Measurements from ENCODE around the gene SPEN. TPM values are rescaled to one million over a fixed set of nuclear protein-coding genes. Genes with fewer than 3 reads are reported as not detected.
A peak's percentile ranks its signal among the peaks of the same experiment; 100 is the strongest.

SPEN gene
- total and polyA plus RNA-seq, 9 of the 15 experiments (the other 6 are each of a cell fraction or from before 2014, with no cell fraction given): 5.7 to 87.5 (median 27.2) TPM

DNA sequence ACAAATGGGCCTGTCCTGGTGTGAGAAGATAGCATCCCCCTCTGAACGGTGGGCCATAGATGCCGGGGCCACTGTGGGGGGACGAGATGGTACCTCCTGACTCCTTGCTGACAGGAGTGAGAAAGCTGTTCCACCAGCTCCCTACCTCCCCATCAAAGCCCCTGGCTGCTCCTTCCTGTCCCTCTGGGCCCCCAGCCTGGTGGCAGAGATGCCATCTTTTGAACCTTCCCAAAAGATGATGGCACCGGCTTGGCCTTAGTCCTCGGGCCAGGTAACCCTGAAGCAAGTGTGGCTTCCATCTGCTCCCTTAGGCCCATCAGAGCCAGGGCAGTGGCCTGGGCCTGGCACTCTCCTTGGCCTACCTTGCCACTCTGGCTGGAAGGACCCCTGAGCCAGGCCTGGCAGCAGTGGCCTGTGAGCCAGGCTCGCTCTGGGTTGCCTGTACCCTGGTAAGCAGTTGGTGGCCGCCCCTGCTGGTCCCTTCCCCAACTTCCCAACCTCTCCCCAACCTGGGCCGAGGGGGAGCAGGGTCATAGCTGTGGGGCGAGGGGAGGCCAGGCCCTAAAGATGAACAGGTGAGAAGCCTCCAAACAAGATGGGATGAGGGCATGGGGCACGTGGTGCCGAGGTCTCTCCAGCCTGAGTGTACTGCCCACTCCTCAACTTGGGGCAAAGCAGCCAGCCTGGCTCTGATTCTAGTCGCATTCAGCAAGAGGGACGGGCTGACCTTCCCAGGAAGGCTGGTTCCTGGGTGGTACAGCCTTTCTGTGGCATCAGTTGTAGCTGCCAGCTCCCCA, 93.7 kb downstream of the SPEN start (continued):
- TF ChIP-seq ZZZ3 (IDR thresholded peaks at IDR 0.05) (no peak), ILK (tag; IDR thresholded peaks at IDR 0.05; ENCODE audit: borderline replicate concordance, low read depth) (no peak), E2F3 (CRISPR knock-in tag; IDR thresholded peaks at IDR 0.05) (no peak), KDM4B (IDR thresholded peaks at IDR 0.05; ENCODE audit: borderline replicate concordance in 2 of 2, low read depth in 1 of 2) (no peak), DIDO1 (tag; IDR thresholded peaks at IDR 0.05; ENCODE audit: low read depth) (no peak), POLR2AphosphoS2 (IDR thresholded peaks at IDR 0.05; ENCODE audit: low read length) (peak; percentile 75), SNRNP70 (optimal IDR thresholded peaks at IDR 0.05; ENCODE audit: low read depth, low read length) (no peak), POLR2G (IDR thresholded peaks at IDR 0.05; ENCODE audit: low read depth, low read length) (peak; percentile 68)
- TF ChIP-seq, protein P1, sequence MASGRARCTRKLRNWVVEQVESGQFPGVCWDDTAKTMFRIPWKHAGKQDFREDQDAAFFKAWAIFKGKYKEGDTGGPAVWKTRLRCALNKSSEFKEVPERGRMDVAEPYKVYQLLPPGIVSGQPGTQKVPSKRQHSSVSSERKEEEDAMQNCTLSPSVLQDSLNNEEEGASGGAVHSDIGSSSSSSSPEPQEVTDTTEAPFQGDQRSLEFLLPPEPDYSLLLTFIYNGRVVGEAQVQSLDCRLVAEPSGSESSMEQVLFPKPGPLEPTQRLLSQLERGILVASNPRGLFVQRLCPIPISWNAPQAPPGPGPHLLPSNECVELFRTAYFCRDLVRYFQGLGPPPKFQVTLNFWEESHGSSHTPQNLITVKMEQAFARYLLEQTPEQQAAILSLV (tag; IDR thresholded peaks at IDR 0.05): no peak
- TF ChIP-seq, protein P2, sequence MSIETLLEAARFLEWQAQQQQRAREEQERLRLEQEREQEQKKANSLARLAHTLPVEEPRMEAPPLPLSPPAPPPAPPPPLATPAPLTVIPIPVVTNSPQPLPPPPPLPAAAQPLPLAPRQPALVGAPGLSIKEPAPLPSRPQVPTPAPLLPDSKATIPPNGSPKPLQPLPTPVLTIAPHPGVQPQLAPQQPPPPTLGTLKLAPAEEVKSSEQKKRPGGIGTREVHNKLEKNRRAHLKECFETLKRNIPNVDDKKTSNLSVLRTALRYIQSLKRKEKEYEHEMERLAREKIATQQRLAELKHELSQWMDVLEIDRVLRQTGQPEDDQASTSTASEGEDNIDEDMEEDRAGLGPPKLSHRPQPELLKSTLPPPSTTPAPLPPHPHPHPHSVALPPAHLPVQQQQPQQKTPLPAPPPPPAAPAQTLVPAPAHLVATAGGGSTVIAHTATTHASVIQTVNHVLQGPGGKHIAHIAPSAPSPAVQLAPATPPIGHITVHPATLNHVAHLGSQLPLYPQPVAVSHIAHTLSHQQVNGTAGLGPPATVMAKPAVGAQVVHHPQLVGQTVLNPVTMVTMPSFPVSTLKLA (conservative IDR thresholded peaks at IDR 0.05): no peak
- TF ChIP-seq, protein P3, sequence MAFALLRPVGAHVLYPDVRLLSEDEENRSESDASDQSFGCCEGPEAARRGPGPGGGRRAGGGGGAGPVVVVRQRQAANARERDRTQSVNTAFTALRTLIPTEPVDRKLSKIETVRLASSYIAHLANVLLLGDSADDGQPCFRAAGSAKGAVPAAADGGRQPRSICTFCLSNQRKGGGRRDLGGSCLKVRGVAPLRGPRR (CRISPR knock-in tag; IDR thresholded peaks at IDR 0.05): no peak

All from K562 (cell line).